Measurements from ENCODE around the gene TBPL1.

TBPL1 gene

DNA sequence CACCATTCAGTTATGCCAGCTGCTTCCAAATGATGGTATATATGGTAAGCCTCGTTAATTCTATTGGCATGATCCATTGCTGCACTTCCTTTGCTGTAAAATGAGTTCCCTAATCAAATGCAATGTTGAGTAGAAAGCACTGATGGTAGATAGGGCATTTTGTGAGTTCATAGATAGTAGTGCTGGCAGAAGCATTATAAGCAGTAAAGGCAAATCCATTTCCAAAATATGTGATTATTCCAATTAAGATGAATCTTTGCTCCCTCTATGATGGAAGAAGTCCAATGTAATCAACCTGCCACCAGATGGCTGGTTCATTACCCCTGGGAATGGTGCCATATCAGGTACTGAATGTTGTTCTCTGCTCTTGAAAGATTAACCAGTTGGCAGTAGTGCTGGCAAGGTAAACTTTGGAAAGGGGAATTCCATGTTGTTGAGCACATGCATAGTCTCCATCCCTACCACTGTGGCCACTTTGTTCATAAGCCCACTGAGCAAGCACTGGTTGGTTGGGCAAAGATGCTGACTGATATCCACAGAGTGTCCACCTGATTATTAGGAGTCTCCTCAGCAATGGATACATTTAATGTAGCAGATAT is 5.6 kb upstream of the TBPL1 start:
- no peak for DNase-seq (ENCODE audit: extremely low read depth, low read depth)
- TF ChIP-seq, protein P1, sequence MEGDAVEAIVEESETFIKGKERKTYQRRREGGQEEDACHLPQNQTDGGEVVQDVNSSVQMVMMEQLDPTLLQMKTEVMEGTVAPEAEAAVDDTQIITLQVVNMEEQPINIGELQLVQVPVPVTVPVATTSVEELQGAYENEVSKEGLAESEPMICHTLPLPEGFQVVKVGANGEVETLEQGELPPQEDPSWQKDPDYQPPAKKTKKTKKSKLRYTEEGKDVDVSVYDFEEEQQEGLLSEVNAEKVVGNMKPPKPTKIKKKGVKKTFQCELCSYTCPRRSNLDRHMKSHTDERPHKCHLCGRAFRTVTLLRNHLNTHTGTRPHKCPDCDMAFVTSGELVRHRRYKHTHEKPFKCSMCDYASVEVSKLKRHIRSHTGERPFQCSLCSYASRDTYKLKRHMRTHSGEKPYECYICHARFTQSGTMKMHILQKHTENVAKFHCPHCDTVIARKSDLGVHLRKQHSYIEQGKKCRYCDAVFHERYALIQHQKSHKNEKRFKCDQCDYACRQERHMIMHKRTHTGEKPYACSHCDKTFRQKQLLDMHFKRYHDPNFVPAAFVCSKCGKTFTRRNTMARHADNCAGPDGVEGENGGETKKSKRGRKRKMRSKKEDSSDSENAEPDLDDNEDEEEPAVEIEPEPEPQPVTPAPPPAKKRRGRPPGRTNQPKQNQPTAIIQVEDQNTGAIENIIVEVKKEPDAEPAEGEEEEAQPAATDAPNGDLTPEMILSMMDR (IDR thresholded peaks at IDR 0.05; ENCODE audit: low read depth, low read length): no peak

DNA sequence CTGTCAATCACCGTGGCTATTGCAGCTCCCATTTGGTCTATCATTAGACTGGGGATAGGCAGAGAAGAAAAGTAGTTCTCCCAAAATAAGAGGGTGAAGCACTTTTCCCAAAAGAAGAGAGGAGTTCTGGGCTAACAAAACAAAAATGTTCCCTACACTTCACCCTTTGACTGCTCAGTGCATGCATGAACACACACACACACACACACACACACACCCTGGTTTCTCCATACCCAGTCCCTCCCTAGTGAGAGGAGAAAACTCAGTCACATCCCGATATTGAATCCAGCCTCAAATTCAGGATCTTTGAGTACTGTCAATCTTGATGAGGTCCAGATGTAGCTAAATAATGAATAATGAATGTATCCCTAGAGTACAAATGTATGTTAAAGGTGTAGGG is 4.6 kb upstream of the TBPL1 start:
- DNase-seq (ENCODE audit: extremely low read depth, low read depth): no peak
- TF ChIP-seq, protein P1 (IDR thresholded peaks at IDR 0.05; ENCODE audit: low read depth, low read length): no peak

GRCh38 chr6:133951227-133951626 is 1.8 kb upstream of the TBPL1 start:
- DNase-seq (ENCODE audit: extremely low read depth, low read depth): no peak
- TF ChIP-seq, protein P1 (IDR thresholded peaks at IDR 0.05; ENCODE audit: low read depth, low read length): no peak

DNA sequence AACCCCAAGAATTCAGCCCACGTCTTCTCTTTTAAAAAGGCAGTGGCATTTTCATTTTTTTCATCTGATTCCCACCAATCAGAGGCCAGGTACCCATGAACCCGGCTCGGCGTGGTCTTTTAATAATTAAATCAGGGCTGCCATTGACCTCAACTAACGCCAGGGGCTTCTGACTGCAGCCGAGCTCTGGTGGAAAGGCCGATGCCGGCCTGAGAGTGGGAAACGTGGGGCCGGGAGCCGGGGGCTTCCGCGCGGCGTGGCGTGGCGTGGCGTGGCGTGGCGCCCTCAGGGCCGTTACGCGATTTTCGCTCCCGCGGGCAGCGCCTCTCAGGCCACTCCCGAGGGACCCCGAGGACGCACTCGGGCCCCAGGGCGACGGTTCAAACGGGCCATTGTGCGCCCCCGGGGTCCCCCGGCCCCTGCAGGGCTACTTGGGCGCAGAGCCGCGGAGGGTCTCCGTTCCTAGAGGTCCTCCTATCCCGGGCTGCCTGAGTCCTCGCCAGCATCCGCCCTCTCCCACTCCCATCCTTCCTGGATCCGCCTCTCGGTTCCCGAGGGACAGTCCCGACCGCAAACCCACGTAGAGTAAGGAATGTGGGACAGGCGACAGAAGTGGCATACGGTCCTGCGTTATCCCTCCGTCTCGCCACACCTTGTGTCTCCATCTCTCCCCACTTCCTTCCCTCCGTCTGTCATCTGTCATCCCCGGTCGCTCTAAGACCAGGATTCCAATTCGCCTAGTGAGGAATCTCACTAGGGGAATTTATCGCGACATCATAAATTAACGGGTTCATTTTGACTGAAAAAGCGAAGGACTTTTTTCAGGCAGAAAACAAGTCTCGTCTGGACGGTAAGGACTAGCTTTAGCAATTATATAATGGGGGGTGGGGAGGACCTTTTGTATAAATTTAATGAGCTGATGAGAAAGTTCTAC is 876 bp upstream of the TBPL1 start:
- peak; percentile 32 for DNase-seq (ENCODE audit: extremely low read depth, low read depth)
- TF ChIP-seq, protein P1 (IDR thresholded peaks at IDR 0.05; ENCODE audit: low read depth, low read length): peak; percentile 36

GRCh38 chr6:133953634-133954415 is 801 bp downstream of the TBPL1 start:
- TF ChIP-seq, protein P1 (IDR thresholded peaks at IDR 0.05; ENCODE audit: low read depth, low read length): no peak

GRCh38 chr6:133954657-133955576 is 1.9 kb downstream of the TBPL1 start:
- DNase-seq (ENCODE audit: extremely low read depth, low read depth): no peak
- TF ChIP-seq, protein P1 (IDR thresholded peaks at IDR 0.05; ENCODE audit: low read depth, low read length): no peak

More at GRCh38 chr6:133953634-133954415, 801 bp downstream of the TBPL1 start:
- DNase-seq (ENCODE audit: extremely low read depth, low read depth): no peak

Data from AG09319 (cell line).